Measurements from ENCODE around the gene FAHD1.

- TF ChIP-seq CTCF (IDR thresholded peaks at IDR 0.05) (no peak), POLR2A (IDR thresholded peaks at IDR 0.05) (no peak)
Measured at GRCh38 chr16:1807626-1808025, 19.4 kb upstream of the FAHD1 start.
